GM13976 (cell line): Measurements from ENCODE around the gene MYLK3.
"Not testable (repeated sequence)": the region's sequence is repeated elsewhere in the genome, so short reads cannot be mapped to it uniquely, and the experiment has no call there.

ENCODE experiments used
- DNase-seq: peaks from one replicate; pipeline ENCODE4 v3.0.0; 2012; ENCODE audit warnings: low spot score
- CTCF ChIP-seq: IDR thresholded peaks from 2 replicates; pipeline ENCODE4 v1.5.1; 2012; ENCODE audit warnings: borderline replicate concordance, mild to moderate bottlenecking; ENCODE audit not compliant: insufficient read depth; ENCODE audit errors: extremely low read depth, missing control alignments, control extremely low read depth
- in situ Hi-C: fragments of 300-500 bp; cut with MboI; formaldehyde crosslinking; loops from one replicate; pipeline ENCODE4 v1.12.0; 2022; ENCODE audit warnings: low sequenced_read_pairs, mixed read lengths, inconsistent platforms; ENCODE audit not compliant: unreplicated experiment

The MYLK3 gene

GRCh38 chr16:46687486-46687885, 60.7 kb downstream of the MYLK3 start:
- in situ Hi-C loops, result no loop called here
- TF ChIP-seq CTCF, result no peak
- no peak for DNase-seq

- TF ChIP-seq CTCF, result no peak
- in situ Hi-C loops, result no loop called here
- DNase-seq, result no peak
Observed at GRCh38 chr16:46686815-46687473, 61.2 kb downstream of the MYLK3 start.

- in situ Hi-C loops, DNase-seq: not testable (repeated sequence)
Observed at GRCh38 chr16:46681867-46682266, 66.3 kb downstream of the MYLK3 start.

GRCh38 chr16:46677943-46678342, 70.2 kb downstream of the MYLK3 start:
- DNase-seq, in situ Hi-C loops: not testable (repeated sequence)

GRCh38 chr16:46673320-46674013, 74.7 kb downstream of the MYLK3 start:
- in situ Hi-C loops, result loop anchor here (5.0 kb wide), 1 partner anchor 244 kb away; no protein-coding TSS in a partner anchor
- TF ChIP-seq CTCF, result peak; percentile 91
- DNase-seq, result peak; percentile 56

GRCh38 chr16:46662123-46662522, 86.0 kb downstream of the MYLK3 start:
- in situ Hi-C loops, result no loop called here
- TF ChIP-seq CTCF, result no peak
- no peak for DNase-seq

- in situ Hi-C loops, result no loop called here
- TF ChIP-seq CTCF, result no peak
- DNase-seq, result peak; percentile 56
Observed at GRCh38 chr16:46658925-46659324, 89.2 kb downstream of the MYLK3 start.
